DOHH2 (cell line): ENCODE measurements around the gene TST.

Experiments used
- EZH2phosphoT487 ChIP-seq: fragments of 200-600 bp; sonication (generic); IDR thresholded peaks from 2 replicates; pipeline ENCODE4 v1.6.1; 2017; ENCODE audit warnings: borderline replicate concordance, mild to moderate bottlenecking, antibody characterized with exemption, low read length, moderate library complexity, mixed read lengths
- TF ChIP-seq, protein P1 (sequence below): fragments of 200-600 bp; sonication (generic); IDR thresholded peaks from one replicate; pipeline ENCODE4 v1.5.1; 2014; ENCODE audit warnings: antibody characterized with exemption, mild to moderate bottlenecking, low read depth, low read length; ENCODE audit not compliant: poor library complexity, severe bottlenecking

DNA sequence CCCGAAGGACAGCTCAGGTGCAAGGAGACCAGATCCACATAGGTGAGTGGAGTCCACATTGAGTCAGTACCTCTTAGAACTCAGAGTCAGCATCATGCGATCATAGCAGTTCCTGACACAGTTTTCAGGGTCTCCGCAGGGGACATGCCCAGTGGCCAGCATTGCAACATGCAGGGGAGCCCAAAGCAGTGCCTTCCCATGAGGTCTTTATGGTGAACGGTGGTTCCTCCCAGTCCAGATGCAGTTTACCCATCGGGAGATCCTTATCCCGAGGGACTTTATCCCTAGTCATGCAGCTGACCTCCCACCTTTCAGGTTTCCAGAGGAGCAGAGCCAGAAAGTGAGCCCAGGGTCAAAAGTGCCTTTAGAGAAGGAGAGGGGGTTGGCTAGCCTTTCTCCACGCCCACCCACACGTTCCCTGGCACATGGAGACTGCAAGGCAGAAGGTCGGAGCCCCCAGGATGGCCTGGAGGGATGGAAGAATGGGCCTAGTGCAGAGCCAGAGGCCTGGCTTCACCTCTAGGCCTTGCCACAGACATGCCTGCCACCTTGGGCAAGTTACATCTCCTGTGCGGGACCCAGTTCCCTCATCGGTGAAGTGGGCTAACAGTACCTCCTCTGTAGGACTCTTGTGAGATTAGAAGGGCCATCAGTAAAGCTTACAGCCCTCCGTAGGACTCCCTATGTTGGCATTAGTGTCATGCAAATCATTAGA, 38.7 kb upstream of the TST start:
- TF ChIP-seq, protein P1, sequence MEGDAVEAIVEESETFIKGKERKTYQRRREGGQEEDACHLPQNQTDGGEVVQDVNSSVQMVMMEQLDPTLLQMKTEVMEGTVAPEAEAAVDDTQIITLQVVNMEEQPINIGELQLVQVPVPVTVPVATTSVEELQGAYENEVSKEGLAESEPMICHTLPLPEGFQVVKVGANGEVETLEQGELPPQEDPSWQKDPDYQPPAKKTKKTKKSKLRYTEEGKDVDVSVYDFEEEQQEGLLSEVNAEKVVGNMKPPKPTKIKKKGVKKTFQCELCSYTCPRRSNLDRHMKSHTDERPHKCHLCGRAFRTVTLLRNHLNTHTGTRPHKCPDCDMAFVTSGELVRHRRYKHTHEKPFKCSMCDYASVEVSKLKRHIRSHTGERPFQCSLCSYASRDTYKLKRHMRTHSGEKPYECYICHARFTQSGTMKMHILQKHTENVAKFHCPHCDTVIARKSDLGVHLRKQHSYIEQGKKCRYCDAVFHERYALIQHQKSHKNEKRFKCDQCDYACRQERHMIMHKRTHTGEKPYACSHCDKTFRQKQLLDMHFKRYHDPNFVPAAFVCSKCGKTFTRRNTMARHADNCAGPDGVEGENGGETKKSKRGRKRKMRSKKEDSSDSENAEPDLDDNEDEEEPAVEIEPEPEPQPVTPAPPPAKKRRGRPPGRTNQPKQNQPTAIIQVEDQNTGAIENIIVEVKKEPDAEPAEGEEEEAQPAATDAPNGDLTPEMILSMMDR: no peak
- no peak for TF ChIP-seq EZH2phosphoT487
